AG04449 (cell line): ENCODE results near the gene B3GALT6.

Experiments used
- CTCF ChIA-PET: fragments of 350-600 bp; formaldehyde crosslinking; extraction: SDS; loops from one replicate; lab custom pipeline; 2021; ENCODE audit warnings: antibody characterized with exemption; lab: Yijun Ruan, JAX
- POLR2A ChIA-PET: fragments of 400-600, 350-600 bp; formaldehyde crosslinking; extraction: SDS; loops from one replicate; lab custom pipeline; 2020; ENCODE audit warnings: antibody characterized with exemption, inconsistent platforms; lab: Yijun Ruan, JAX
- DNase-seq: peaks from one replicate; pipeline ENCODE4 v3.0.0-alpha.2; 2010; ENCODE audit warnings: low read depth, low spot score
- H3K4me3 ChIP-seq: 2 replicates; pipeline ENCODE4 v1.5.1; 2011; ENCODE audit warnings: low read depth, mild to moderate bottlenecking, control low read depth, low read length
- CTCF ChIP-seq: IDR thresholded peaks from one replicate; pipeline ENCODE4 v1.5.1; 2011; ENCODE audit warnings: mild to moderate bottlenecking, moderate library complexity, low read length, control low read depth, inconsistent platforms; ENCODE audit not compliant: insufficient read depth; ENCODE audit errors: missing control alignments

B3GALT6 gene

GRCh38 chr1:1216770-1217620 lies 15.0 kb upstream of the B3GALT6 start:
- no peak overlapping the region for H3K4me3 ChIP-seq
- no peak for TF ChIP-seq CTCF
- ChIA-PET CTCF (interaction anchor here (0.6 to 0.9 kb wide), 2 partner anchors 14 to 95 kb away, joined by 3 read pairs; no protein-coding TSS in a partner anchor), POLR2A (no interaction called here)
- no peak for DNase-seq

DNA sequence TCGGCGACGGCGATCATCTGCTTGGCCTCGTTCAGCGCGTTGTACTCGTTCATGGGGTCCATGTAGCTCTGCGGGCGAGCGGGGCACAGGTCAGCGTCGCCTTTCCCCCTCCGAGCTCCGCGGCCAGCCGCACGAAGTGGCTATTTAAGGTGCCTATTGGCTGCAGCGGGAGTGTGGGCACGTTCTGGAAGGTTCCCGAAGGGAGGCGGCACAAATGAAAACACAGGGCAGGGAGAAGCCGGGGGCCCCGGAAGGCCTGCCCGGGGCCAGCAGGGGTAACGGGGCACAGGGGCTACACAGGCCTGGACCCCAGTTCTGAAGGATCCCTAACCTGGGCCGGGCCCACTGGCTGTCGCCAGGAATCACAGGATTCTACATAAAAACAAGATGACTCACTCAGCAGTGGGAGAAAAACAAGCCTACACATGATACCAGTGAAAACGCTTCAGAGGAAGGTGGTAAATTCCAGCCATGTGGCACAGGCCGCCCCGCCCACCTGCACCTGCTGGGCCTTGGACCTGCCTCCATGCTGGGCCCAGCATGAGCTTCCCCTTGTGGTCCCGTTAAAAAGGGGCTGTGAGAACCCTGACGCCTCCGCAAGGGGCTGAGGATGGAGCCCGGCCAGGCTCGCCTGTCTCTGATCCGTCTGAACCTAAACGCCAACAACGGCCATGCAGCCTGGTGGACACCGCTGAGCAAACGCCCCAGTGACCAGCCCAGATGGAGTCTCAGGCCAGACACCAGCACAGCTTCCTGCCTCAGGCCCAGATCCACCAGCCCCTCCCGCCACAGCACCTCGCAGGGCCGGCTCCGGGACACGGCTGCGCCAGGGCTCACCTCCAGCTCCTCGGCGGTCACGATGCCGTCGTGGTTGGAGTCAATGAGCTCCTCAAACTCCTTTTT lies 14.2 kb upstream of the B3GALT6 start:
- POLR2A ChIA-PET: no interaction called here
- CTCF ChIA-PET: interaction anchor here (0.9 kb wide), 1 partner anchor 13 kb away, joined by 3 read pairs; no protein-coding TSS in a partner anchor
- DNase-seq: no peak
- no peak overlapping the region for H3K4me3 ChIP-seq
- no peak for TF ChIP-seq CTCF

- no peak overlapping the region for H3K4me3 ChIP-seq
- ChIA-PET POLR2A (no interaction called here), CTCF (no interaction called here)
- no peak for DNase-seq
- TF ChIP-seq CTCF: no peak
These were observed 13.4 kb upstream of the B3GALT6 start for GRCh38 chr1:1218524-1219200.

GRCh38 chr1:1219341-1219740 lies 12.7 kb upstream of the B3GALT6 start:
- no peak for DNase-seq
- CTCF ChIA-PET: no interaction called here
- no peak for TF ChIP-seq CTCF
- POLR2A ChIA-PET: no interaction called here
- no peak overlapping the region for H3K4me3 ChIP-seq

GRCh38 chr1:1220197-1220596 lies 11.8 kb upstream of the B3GALT6 start:
- ChIA-PET CTCF (interaction anchor here (1.7 kb wide), 1 partner anchor 11 kb away, joined by 4 read pairs; no protein-coding TSS in a partner anchor), POLR2A (no interaction called here)
- no peak for TF ChIP-seq CTCF
- no peak overlapping the region for H3K4me3 ChIP-seq
- no peak for DNase-seq
